Right lobe of liver (tissue), 4 donors: Measurements from ENCODE around the gene GNB3.

Experiments
- CTCF ChIP-seq, 4 donors: fragments of 200-600 bp in 3 of 4; fragments of 450-650 bp in 1 of 4; IDR thresholded peaks; one replicate each; pipeline versions ENCODE4 v1.5.1 to v1.8.0; 2016 to 2022; ENCODE audit warnings: antibody characterized with exemption in 4 of 4, mild to moderate bottlenecking in 2 of 4
- POLR2A ChIP-seq: fragments of 450-650 bp; IDR thresholded peaks from one replicate; pipeline ENCODE4 v1.6.1; 2017; ENCODE audit warnings: antibody characterized with exemption, mild to moderate bottlenecking
- donor health status: DM: no; HTN: no; CAD: no.
- donor health status: DM: no; HTN: no; CAD: no.
- donor health status: DM: no; HTN: yes; CAD: no.

GRCh38 chr12:6799147-6799546, 41.6 kb upstream of the GNB3 start:
- TF ChIP-seq CTCF (IDR thresholded peaks at IDR 0.05) (no peak), POLR2A (no peak)
